Panc1 (cell line): ENCODE data around the gene PDZD2. TPM values are rescaled to one million over a fixed set of nuclear protein-coding genes. Genes with fewer than 3 reads are reported as not detected.

Experiments
- ATAC-seq: fragments of 200-7000 bp; cut with Tn5 transposase; 2 replicates; pipeline ENCODE4 v1.9.1; 2020; ENCODE audit warnings: mild to moderate bottlenecking, moderate library complexity
- Bru-seq: library from RNA; stranded (reverse); fragments of 400-500 nt; gene quantifications from one replicate; lab custom pipeline; 2021; lab: Mats Ljungman, UMichigan
- BruChase-seq, 2 experiments: library from RNA; stranded (reverse); fragments of 400-500 nt; gene quantifications; one replicate each; lab custom pipeline; 2021; lab: Mats Ljungman, UMichigan
- BruUV-seq: library from RNA; stranded (reverse); fragments of 400-500 nt; replicated peaks from 2 replicates; lab custom pipeline; 2021; lab: Mats Ljungman, UMichigan
- CTCF ChIA-PET: fragments of 300-600 bp; sonication (Branson Sonifier 250); formaldehyde crosslinking; loops from one replicate; lab custom pipeline; 2022; ENCODE audit warnings: antibody characterized with exemption; lab: Charles Lee
- POLR2A ChIA-PET: fragments of 300-600 bp; sonication (Branson Sonifier 250); formaldehyde crosslinking; loops from one replicate; lab custom pipeline; 2022; ENCODE audit warnings: antibody characterized with exemption; lab: Charles Lee
- DNase-seq: peaks from one replicate; pipeline ENCODE4 v3.0.0-alpha.2; 2010; ENCODE audit warnings: low read depth, low spot score
- H3K27ac ChIP-seq: 2 replicates; pipeline ENCODE4 v1.5.1; 2011; ENCODE audit warnings: mild to moderate bottlenecking, low read length, inconsistent platforms
- H3K27me3 ChIP-seq: fragments of 200-500 bp; sonication (Bioruptor generic); 2 replicates; pipeline ENCODE4 v1.6.0; 2014; ENCODE audit warnings: low read length, inconsistent platforms; ENCODE audit not compliant: control insufficient read depth, insufficient read depth
- H3K36me3 ChIP-seq: fragments of 200-500 bp; sonication (Bioruptor generic); 2 replicates; pipeline ENCODE4 v1.5.1; 2014; ENCODE audit warnings: inconsistent platforms, mild to moderate bottlenecking, low read length, moderate library complexity; ENCODE audit not compliant: control insufficient read depth, insufficient read depth
- H3K4me1 ChIP-seq: 2 replicates; pipeline ENCODE4 v1.5.1; 2011; ENCODE audit warnings: inconsistent platforms, mild to moderate bottlenecking, low read length, moderate library complexity; ENCODE audit not compliant: control insufficient read depth, insufficient read depth
- H3K4me3 ChIP-seq, 2 experiments: 2 replicates each; pipeline ENCODE4 v1.5.1; 2011 to 2012; ENCODE audit warnings: low read depth in 2 of 2, low read length in 2 of 2, mild to moderate bottlenecking in 2 of 2, inconsistent platforms in 1 of 2, moderate library complexity in 1 of 2
- H3K9me3 ChIP-seq: fragments of 200-500 bp; sonication (Bioruptor generic); 2 replicates; pipeline ENCODE4 v1.5.1; 2014; ENCODE audit warnings: low read depth, mild to moderate bottlenecking, inconsistent platforms, low read length, moderate library complexity; ENCODE audit not compliant: control insufficient read depth, insufficient read depth
- CTCF ChIP-seq: fragments of 450-650 bp; IDR thresholded peaks from 2 replicates; pipeline ENCODE4 v1.5.1; 2017; ENCODE audit warnings: mild to moderate bottlenecking
- POLR2AphosphoS5 ChIP-seq: IDR thresholded peaks from 2 replicates; pipeline ENCODE4 v1.6.1; 2012; ENCODE audit warnings: mild to moderate bottlenecking, low read depth, low read length, moderate library complexity
- REST ChIP-seq, 2 experiments: IDR thresholded peaks; 2 replicates each; pipeline ENCODE4 v1.6.1; 2011 to 2012; ENCODE audit warnings: low read depth in 2 of 2, control low read depth in 1 of 2, low read length in 1 of 2, mild to moderate bottlenecking in 1 of 2, moderate library complexity in 1 of 2; ENCODE audit not compliant: insufficient read depth in 1 of 2
- SIN3A ChIP-seq: IDR thresholded peaks from 2 replicates; pipeline ENCODE4 v1.6.1; 2012; ENCODE audit warnings: low read depth, mild to moderate bottlenecking, low read length, moderate library complexity, borderline replicate concordance; ENCODE audit not compliant: insufficient read depth
- TCF7L2 ChIP-seq: IDR thresholded peaks from 2 replicates; pipeline ENCODE4 v1.6.1; 2011; ENCODE audit warnings: mild to moderate bottlenecking, low read depth, low read length, inconsistent platforms
- in situ Hi-C: cut with HindIII; loops from 2 replicates; pipeline ENCODE4 v1.10.0; 2016; ENCODE audit warnings: low sequenced_read_pairs, low pct_unique_long_range_greater_than_20kb
- intact Hi-C: fragments of 100-400 bp; cut with micrococcal nuclease; formaldehyde crosslinking; loops from one replicate; pipeline ENCODE4 v1.10.0; 2022; ENCODE audit not compliant: unreplicated experiment
- long read RNA-seq: library from polyadenylated mRNA; unstranded; transcript quantifications from one replicate; pipeline ENCODE4 v2.0.0, GENCODE V29; 2021; ENCODE audit not compliant: unreplicated experiment
- polyA plus RNA-seq: library from polyadenylated mRNA; unstranded; fragments of >200 nt; gene quantifications from one replicate; pipeline ENCODE4 v1.2.1, GENCODE V29; 2012; ENCODE audit warnings: missing spikeins; ENCODE audit not compliant: insufficient read length
- total RNA-seq: library from RNA; stranded (reverse); gene quantifications from one replicate; pipeline ENCODE4 v1.2.1, GENCODE V29; 2021; ENCODE audit not compliant: unreplicated experiment

PDZD2 gene
- total RNA-seq (0.10 TPM), Bru-seq, nascent RNA (percentile 6 among the genes with signal in this experiment), BruChase-seq, experiment 1, labeled RNA remaining after a 2-hour chase (percentile 6 among the genes with signal in this experiment), BruChase-seq, experiment 2, labeled RNA remaining after a 6-hour chase (percentile 6 among the genes with signal in this experiment)
- polyA plus RNA-seq, result 0.13 TPM
- long read RNA-seq, partial matches to known transcripts, result 0 of 4 reads
- long read RNA-seq, other reads (novel, unspliced or antisense), result 4 of 4 reads

GRCh38 chr5:31638748-31639418, at the start of gene PDZD2:
PDZD2 (plus strand) TSS chr5:31639131.
- Histone ChIP-seq H3K27ac (no peak within 1 kb of the TSS), H3K27me3 (peaks cover 22% of the 10 kb centered on the region), H3K4me1 (peaks cover 4% of the 10 kb centered on the region; the same call in 1 of the 2 replicates), H3K36me3 (no peaks in the 10 kb centered on the region), H3K9me3 (no peaks in the 10 kb centered on the region), H3K4me3 (peak within 1 kb of the TSS; percentile 52 to 53)
- ATAC-seq (peak; percentile 93), DNase-seq (peak; percentile 15)
- ChIA-PET POLR2A (no interaction called here), CTCF (interaction anchor here (0.5 to 0.6 kb wide), 2 partner anchors 47 to 88 kb away, joined by 3 to 7 read pairs; no protein-coding TSS in a partner anchor)
- no peak for TF ChIP-seq TCF7L2
- no peak for TF ChIP-seq POLR2AphosphoS5
- no peak for TF ChIP-seq REST (IDR thresholded peaks at IDR 0.05; ENCODE audit: insufficient read depth in 1 of 2, low read depth in 2 of 2, low read length in 1 of 2)
- peak; percentile 81 for TF ChIP-seq CTCF
- TF ChIP-seq SIN3A, result no peak
- intact Hi-C loops (no loop called here), in situ Hi-C loops (no loop called here)
- no TSS peak for BruUV-seq

- Histone ChIP-seq H3K9me3 (no peaks in the 10 kb centered on the region), H3K27me3 (peaks cover 32% of the 10 kb centered on the region), H3K27ac (no peak overlapping the region), H3K36me3 (no peaks in the 10 kb centered on the region), H3K4me3 (no peak overlapping the region), H3K4me1 (no peaks in the 10 kb centered on the region)
- ChIA-PET CTCF (interaction anchor here (0.6 kb wide), 1 partner anchor 242 kb away, joined by 5 read pairs; no protein-coding TSS in a partner anchor), POLR2A (no interaction called here)
- no TSS peak for BruUV-seq
- ATAC-seq, result no peak
- in situ Hi-C loops (no loop called here), intact Hi-C loops (no loop called here)
- TF ChIP-seq SIN3A (no peak), REST (IDR thresholded peaks at IDR 0.05; ENCODE audit: insufficient read depth in 1 of 2, low read depth in 2 of 2, low read length in 1 of 2) (no peak), TCF7L2 (no peak), CTCF (no peak), POLR2AphosphoS5 (no peak)
- no peak for DNase-seq
Observed at GRCh38 chr5:31593665-31594064, 45.3 kb upstream of the PDZD2 start.
